HG02981 (cell line): ENCODE measurements around the gene BAZ2B.
"Not testable (repeated sequence)": the region's sequence is repeated elsewhere in the genome, so short reads cannot be mapped to it uniquely, and the experiment has no call there.

Experiments used
- ATAC-seq: cut with Tn5 transposase; IDR thresholded peaks from one replicate; pipeline ENCODE4 v1.9.1; 2021; ENCODE audit warnings: mild to moderate bottlenecking, moderate library complexity; ENCODE audit not compliant: unreplicated experiment

The BAZ2B gene

DNA sequence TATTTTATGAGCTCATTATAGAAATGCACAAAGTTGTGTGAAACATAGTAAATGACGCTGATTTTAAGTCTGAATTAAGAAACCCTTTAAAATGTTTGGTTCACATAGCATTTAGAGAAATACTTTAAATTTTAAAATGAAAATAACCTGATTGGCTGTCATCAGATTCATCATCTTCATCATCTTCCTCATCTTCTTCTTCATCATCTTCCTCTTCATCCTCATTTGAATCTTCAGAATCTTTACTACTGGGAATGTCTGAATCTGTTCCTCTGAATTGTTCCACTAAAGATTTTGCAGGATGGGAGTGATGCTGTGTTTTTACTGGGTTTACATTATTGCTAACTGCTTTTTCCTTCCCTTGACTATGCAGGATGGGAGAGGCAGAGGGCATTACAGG, 183.7 kb downstream of the BAZ2B start:
- no peak for ATAC-seq

DNA sequence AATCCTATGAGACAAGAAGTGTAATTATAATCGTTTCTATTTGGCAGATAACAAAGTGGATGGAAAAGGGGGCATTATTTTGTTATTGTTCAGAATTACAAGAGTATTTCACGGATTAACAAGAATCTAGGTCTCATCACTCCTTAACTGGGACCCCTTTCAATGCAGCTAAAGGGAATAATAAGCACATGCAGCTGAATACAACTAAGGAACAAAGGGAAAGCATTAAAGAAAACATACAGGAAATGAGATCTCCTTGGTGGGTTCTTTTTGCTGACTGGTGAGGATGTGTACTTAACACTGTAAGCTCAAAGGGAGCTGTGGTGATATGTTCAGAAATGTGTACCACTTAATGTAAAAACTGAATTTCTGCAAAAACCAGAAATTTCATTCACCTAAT, 189.3 kb downstream of the BAZ2B start:
- no peak for ATAC-seq

DNA sequence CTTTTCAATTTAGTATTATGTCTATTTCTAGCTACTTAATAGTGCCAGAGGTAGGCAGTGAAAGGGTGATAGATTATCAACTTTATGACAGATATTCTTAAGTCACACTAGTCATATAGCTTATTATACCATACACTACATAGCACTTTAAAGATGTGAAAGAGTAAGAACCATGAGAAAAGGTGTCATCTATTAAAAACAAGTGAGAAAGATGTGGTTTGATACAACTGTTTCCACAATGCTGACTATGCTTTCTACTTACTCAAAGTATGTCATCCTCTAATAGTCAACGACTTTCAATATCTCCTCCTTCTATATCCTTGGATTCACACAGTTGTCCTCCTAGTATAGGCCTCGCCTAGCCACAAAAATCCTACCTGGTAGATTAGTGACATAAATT, 196.9 kb downstream of the BAZ2B start:
- ATAC-seq: no peak

DNA sequence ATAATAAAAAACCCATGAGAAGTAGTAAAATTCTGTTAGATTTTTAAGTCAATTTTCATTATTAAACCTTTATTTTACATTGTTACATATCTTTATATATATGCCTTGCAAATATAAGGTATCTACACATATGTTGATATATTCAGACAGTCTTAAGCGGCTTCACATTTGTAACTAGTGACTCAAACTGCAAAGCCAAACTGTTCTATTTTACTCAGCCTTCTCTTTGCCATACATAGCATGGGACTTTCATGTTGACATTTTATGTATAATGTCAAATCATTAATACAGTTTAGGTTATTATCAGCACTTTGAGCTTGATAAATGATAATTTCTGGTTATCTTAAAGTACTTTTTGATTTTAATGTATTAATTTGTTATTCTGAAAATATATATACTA, 204.9 kb downstream of the BAZ2B start:
- ATAC-seq: no peak

DNA sequence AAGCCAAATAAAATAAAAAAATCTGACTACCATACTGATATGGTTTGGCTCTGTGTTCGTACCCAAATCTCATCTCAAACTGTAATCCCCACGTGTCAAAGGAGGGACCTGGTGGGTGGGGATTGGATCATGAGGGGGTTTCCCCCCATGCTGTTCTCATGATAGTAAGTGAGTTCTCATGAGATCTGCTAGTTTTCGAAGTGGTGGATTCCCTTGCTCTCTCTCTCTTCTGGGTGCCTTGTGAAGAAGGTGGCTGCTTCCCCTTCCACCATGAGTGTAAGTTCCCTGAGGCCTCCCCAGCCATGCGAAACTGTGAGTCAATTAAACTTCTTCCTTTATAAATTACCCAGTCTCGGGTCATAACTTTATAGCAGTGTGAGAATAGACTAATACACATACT, 206.1 kb downstream of the BAZ2B start:
- ATAC-seq: no peak

DNA sequence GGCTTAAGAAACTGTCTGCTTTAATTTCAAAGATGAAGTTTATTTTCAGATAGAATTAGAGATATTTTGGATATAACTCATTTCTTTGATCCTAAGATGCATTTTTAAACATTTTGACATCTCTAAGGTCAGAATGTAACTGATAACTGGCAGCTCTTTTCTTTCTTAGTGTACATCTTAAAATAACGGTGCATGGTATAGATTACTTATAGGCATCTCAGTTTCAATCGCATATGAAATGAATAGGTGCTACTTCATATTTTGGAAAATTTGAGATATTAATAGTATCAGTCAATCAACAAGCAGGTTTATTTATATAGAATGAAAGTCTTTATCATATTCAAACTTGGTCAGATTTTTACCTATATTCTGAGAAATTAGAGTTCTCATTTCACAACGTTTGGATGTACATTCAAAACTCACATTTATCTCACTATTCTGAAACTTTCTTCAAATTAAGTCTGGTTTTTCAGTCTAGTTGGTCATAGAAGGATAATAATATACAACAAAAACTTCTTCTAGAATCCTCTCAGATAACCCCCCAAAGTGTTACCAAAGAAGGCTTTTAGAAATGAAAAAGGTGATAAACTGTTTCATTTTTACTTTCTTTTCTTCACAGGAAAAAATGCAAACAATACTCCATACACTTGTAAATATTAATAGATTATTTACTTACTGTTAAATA, 207.1 kb downstream of the BAZ2B start:
- ATAC-seq: no peak

DNA sequence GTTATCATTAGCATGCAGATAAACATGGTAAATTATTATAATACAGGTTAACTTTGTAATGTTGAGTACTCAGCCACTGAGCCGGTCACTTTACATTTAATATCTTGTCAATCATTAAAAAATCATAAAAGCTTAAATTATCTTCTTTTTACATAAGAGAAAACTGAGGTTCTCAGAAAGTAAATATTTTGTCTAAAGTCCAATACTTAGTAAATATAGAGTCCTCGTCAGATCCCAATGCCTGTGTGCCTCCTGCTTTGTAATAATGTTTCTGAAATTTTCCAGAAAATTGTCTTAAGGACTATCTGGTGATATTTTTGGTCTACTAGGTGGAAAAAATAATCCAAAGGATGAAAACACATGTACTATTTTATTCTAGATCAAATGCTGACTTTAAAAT, 213.6 kb downstream of the BAZ2B start:
- ATAC-seq: no peak

DNA sequence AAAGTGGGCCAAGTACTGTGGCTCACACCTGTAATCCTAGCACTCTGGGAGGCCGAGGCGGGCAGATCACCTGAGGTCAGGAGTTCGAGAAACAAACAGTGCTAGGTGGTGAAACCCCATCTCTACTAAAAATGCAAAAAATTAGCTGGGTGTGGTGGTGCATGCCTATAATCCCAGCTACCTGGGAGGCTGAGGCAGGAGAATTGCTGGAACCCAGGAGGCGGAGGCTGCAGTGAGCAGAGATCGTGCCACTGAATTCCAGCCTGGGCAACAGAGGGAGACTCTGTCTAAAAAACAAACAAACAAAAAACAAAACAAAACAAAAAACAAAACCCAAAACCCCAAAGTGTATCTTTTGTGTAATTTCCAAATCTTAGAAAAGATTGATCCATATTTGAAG, 214.2 kb downstream of the BAZ2B start:
- ATAC-seq: not testable (repeated sequence)

DNA sequence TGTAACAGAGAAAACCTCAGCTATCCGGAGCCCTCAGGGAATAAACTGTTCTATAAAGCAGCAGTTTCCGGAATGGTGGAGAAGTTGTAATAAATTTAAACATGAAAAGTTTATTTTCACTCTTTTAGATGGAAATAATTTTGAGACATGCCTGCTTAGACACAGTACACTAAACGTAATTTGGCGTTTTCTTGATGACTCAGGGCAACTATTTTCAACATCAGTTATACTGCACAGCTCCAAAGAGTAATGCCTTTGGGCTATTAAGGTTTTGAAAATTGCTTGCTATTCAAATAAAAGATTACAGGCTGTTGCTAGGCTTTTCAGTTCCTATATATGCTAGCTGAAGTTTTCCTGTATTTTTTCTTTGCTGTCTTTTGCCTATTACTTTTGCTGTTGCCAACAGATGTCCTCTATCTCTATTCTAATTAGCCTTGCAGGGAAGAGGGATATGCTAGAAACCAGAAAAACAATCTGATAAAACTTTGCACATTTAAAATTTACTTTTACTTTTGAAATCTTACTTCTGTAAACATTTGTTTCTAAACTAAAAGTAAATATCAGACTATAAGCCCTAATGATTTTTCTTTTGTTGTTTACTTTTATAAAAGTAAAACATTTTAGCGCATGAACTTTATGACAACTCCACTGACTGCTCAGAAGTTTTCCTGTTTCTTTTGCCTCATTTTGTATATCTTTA, 216.5 kb downstream of the BAZ2B start:
- ATAC-seq: no peak

DNA sequence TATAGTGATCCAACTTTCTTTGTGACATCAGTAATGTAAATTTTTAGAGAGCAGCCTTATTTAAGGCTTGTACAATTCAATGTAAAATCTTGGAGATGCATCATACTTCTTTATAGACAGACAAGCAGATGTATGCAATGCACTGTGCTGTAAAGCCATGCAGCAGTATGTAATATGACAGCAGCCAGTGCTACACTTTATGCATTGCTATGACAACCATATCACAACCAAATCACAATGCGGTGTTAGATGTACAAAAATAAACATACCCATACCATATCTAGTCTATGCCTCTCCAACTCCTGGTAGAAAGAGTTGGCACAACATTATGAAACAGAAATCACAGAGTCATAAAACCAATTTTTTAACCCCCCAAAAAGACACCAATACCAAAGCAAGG, 219.5 kb downstream of the BAZ2B start:
- ATAC-seq: no peak

DNA sequence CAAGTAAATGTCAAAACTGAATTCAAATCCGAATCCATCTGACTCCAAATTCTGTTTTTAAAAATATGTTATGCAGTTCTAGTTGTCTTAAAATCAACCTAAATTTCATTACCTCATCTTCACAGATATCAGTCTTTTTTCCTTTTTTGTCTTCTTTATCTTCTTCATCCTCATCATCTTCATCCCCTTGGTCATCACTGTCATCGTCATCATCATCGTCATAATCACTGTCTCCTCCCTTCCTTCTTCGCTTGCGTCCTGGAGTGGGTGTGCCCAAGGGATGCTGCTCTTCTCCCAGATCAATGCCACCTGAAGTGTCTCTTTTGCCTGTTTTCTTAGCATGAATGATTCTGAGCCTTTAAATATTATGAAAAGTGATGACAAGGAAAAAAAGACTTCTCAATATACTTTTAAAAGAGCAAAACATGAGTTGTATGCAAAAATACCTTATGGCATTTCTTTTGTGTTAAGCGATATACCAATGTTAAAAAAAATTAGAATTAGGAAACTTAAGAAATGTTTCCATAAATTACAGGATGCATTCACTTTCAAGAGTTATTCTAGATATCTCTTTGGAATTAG, 233.8 kb downstream of the BAZ2B start:
- no peak for ATAC-seq

DNA sequence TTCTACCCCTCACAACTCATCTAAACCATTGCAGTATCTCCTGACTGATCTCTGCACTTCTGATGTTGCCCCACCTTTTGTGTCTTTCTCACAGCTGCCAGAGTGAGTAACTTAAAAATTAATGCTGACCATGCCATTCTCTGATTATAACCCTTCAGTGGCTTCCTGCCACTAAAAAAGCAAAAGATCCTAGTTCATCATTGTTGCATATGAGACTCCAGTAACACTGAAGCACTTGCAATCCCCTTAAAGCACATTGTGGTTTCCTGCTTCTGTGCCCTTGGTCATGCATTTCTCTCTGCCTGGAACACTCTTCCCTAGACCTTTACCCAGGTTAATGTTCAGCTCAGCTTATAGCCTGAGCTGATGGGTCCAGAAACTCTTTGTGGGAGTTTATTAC, 234.8 kb downstream of the BAZ2B start:
- peak; percentile 77 for ATAC-seq

DNA sequence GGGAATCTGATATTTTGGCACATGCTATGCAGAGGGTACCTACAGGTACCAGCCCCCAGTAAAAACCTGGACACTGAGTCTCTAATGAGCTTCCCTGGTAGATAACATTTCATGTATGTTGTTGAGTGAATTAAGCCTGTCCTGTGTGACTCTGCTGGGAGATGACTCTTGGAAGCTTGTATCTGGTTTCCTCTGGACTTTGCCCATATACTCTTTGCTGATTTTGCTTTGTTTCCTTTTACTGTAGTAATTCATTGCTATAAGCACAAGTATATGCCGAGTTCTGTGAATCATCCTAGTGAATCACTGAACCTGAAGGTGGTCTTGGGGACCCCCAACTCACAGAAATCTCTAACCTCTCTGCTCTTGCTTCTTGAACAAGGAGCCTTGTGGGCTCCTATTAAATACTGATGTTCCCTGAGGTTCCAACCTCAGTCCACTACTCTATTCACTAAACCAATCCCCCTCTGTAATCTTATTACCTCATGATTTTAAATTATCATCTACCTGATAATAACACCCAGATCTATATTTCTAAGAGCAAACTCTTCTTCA, 235.6 kb downstream of the BAZ2B start:
- no peak for ATAC-seq

DNA sequence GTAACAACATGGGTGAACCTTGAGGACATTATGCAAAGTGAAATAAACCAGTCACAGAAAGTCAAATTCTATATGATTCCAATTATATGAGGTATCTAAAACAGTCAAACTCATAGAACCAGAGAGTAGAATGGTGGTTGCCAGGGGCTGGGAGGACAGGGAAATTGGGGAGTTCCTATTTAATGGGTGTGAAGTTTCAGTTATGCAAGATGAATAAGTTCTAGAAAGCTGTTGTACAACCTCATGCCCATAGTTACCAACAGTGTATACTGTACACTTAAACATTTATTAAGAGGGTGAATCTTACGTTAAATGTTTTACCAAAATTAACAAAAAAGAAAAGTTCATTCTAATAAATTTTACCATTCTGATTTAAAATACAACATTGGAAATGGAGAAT, 237.2 kb downstream of the BAZ2B start:
- ATAC-seq: no peak

DNA sequence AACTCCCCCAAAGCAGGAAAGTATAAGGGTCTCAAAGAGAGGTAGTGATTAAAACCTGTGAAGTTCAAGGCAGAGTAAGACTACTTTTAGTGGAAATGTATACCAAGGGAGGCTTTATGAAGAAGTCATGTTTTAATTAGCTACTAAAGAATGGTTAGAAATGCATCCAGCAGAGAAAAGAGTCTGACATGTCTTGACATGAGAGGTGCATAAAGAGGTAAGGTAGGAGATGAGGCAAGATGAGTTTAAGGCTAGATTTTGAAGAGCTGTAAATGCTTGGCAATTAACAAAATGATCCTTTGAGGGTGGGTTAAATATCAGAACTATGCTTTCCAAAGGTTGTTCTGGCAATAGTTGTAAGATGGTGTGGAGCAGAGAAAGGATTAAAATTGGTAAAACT, 241.1 kb downstream of the BAZ2B start:
- ATAC-seq: no peak

DNA sequence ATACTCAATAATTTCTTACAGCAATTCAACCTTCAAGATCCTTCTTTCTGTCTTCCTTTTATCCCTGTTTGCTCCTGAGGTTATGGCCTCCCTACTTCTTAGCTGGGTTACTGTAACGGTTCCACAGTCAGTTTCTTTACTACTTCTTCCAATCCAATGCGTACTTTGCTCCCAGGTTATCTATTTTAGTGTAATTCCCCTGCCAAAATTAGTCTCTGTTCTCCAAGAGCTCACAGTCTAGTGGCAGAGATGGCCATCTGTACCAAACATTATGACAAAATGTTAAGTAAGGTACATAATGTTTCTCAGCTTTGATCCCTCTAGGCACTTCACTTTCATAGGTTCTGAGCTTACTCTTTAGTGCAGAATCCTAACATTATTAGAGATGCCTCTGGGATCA, 244.8 kb downstream of the BAZ2B start:
- ATAC-seq: no peak

DNA sequence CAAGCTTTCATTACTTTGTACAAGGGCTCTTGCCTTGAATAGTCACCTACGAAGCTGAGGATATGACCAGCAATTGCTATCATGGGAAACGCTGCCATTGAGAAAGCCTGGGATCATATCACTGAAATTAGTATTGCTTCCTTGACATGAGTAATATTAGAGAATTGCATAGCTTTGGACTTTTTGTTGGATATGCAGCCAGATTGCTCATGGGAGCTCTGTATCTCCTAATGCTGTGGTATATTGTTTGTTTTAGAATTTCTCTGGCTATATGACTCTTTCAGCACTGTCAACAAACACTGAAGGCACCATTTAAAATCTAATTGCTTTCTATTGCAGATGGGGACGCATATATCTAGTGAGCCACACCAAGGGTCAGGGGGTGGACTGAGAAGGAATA, 249.8 kb downstream of the BAZ2B start:
- ATAC-seq: no peak

DNA sequence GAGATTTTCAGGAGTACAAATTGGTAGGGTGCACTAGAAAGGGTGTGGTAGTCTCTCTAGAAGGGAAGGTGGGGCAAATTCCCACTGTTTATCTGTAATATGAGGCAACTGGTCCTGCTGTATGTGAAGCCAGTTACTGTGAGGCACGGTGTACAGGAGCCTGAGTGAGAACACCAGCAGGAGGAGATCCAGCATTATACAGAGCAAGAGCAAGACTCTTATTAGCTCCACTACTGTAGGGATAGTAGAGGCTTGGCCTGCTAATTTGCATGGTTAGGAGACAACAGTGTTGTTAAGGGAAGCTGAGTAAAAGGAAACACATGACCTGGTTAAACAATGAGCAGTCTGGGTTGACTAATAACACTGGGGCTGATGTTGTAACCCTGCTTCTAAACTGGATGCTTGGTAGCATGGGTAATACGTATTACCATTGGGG, 253.5 kb downstream of the BAZ2B start:
- no peak for ATAC-seq

DNA sequence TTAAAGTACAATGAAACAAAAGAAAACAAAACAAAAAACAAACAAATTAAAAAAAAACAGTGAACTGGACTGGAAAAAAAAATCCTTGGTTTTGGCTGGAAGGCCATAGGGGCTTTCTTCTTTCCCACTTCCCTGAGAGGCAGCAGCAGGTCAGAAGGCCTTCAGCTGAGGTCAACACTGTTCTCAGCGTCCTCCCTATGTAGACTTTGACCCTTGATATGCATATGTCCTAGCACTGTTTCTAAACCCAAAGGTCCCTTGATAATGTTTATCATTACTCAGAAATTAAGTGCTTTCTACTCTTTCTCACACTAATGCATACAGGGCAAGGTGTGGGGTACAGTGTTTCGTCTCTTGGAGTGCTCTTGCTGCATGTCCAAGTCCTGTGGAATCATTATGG, 254.3 kb downstream of the BAZ2B start:
- no peak for ATAC-seq

DNA sequence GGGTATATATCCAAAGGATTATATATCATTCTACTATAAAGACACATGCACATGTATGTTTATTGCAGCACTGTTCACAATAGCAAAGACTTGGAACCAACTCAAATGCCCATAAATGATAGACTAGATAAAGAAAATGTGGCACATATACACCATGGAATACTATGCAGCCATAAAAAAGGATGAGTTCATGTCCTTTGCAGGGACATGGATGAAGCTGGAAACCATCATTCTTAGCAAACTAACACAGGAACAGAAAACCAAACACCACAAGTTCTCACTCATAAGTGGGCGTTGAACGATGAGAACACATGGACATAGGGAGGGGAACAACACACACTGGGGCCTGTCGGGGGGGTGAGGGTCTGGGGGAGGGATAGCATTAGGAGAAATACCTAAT, 254.7 kb downstream of the BAZ2B start:
- not testable (repeated sequence) for ATAC-seq

DNA sequence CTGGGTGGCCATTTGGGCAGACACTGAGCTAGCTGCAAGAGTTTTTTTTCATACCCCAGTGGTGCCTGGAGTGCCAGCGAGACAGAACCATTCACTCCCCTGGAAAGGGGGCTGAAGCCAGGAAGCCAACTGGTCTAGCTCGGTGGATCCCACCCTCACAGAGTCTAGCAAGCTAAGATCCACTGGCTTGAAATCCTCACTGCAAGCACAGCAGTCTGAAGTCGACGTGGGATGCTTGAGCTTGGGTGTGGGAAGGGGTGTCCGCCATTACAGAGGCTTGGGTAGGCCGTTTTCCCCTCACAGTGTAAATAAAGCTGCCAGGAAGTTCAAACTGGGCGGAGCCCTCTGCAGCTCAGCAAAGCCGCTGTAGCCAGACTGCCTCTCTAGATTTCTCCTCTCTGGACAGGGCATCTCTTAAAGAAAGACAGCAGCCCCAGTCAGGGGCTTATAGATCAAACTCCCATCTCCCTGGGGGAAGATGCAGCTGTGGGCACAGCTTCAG, 260.2 kb downstream of the BAZ2B start:
- ATAC-seq: no peak

DNA sequence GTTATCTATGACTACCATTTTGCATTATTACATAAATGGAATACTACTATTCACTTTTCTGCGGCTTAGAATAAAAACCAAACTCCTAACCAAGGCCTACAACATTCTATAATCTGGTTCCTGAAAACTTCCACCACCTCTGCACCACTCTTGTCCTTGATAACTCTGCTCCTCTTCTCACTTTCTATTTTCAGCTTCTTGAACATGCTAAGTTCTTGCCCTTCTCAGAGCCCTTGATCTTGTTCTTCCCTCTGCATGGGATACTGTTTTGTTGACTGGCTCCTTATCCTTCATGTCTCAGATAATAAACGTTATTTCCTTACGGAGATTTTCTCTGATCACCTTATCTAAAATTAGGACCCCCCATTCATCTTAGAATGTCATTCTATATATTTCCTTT, 264.4 kb downstream of the BAZ2B start:
- no peak for ATAC-seq
